ENCODE results near the gene CAMTA1.

Gene CAMTA1

GRCh38 chr1:7269525-7269924 lies 484.3 kb downstream of the CAMTA1 start:
- DNase-seq = no peak

- no peak for DNase-seq
Observed at GRCh38 chr1:7274256-7274655, 489.0 kb downstream of the CAMTA1 start.

GRCh38 chr1:7278045-7278444 lies 492.8 kb downstream of the CAMTA1 start:
- no peak for DNase-seq

GRCh38 chr1:7278827-7279765 lies 493.8 kb downstream of the CAMTA1 start:
- DNase-seq = no peak

- no peak for DNase-seq
Observed at GRCh38 chr1:7279769-7280168, 494.5 kb downstream of the CAMTA1 start.

GRCh38 chr1:7280347-7280960 lies 495.2 kb downstream of the CAMTA1 start:
- no peak for DNase-seq

- no peak for DNase-seq
Observed at GRCh38 chr1:7281821-7282220, 496.6 kb downstream of the CAMTA1 start.

- DNase-seq = no peak
Observed at GRCh38 chr1:7284839-7285435, 499.7 kb downstream of the CAMTA1 start.

GRCh38 chr1:7285856-7286454 lies 500.7 kb downstream of the CAMTA1 start:
- DNase-seq = no peak

- DNase-seq = no peak
Observed at GRCh38 chr1:7287013-7287412, 501.8 kb downstream of the CAMTA1 start.

GRCh38 chr1:7288992-7289391 lies 503.7 kb downstream of the CAMTA1 start:
- no peak for DNase-seq

GRCh38 chr1:7289694-7290093 lies 504.4 kb downstream of the CAMTA1 start:
- DNase-seq = no peak

- no peak for DNase-seq
Observed at GRCh38 chr1:7290971-7291970, 506.0 kb downstream of the CAMTA1 start.

- DNase-seq = no peak
Observed at GRCh38 chr1:7292036-7292681, 506.9 kb downstream of the CAMTA1 start.

GRCh38 chr1:7292714-7293419 lies 507.6 kb downstream of the CAMTA1 start:
- no peak for DNase-seq

GRCh38 chr1:7293702-7294629 lies 508.7 kb downstream of the CAMTA1 start:
- no peak for DNase-seq

- DNase-seq = no peak
Observed at GRCh38 chr1:7294636-7295035, 509.4 kb downstream of the CAMTA1 start.

- no peak for DNase-seq
Observed at GRCh38 chr1:7295946-7296345, 510.7 kb downstream of the CAMTA1 start.

- no peak for DNase-seq
Observed at GRCh38 chr1:7296968-7297367, 511.7 kb downstream of the CAMTA1 start.

GRCh38 chr1:7298145-7298544 lies 512.9 kb downstream of the CAMTA1 start:
- DNase-seq = no peak
